Hypothalamus (tissue), 51 donors: ENCODE measurements around the gene SCAI.
A peak's percentile ranks its signal among the peaks of the same experiment; 100 is the strongest.

Experiments
- DNase-seq, 51 donors: peaks; one replicate each; lab custom pipeline; 2025; lab: John Stamatoyannopoulos, UW

SCAI gene

DNA sequence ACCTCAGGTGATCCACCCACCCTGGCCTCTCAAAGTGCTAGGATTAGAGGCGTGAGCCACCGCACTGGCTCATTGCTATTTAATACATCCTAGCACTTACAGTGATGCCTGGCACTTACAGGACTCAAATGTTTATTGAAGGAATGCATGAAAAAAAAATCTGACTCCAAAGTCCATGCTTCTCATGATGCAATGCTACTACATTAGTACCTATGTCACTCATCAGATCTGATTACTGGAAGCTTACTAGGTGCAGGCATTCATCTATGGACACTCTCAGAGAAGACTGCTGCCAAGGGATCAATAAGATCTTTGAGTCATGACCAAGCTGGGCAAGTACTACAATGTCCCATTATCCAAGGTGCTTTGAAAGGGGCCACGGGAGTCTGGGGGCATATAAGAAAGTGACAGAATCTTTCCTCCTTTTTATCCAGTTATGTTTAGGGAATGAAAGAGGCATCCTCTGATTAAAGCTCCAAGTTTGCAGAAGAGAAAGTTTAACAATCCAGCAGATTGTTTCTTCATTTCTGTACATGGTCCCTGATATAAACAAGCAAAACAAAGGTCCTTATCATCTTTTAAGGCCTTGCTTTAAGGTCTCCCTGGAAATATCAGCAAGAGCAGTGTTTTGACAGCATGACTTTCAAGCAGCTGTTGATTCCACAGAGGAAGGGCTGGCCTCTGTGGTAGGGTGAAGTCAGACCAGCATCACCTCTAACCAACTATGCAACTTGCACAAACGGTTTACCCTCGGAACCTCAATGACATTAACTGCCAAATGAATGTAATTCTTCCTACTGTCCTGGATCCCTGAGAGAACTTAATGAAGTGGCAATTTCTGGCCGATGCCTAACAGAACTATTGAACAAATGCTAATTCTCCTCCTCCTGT, 245.5 kb downstream of the SCAI start:
- no peak for DNase-seq

- DNase-seq: peak in 10 of 51 donors; percentile 11 to 52 (median 24)
Measured at GRCh38 chr9:124894741-124895170, 248.6 kb downstream of the SCAI start.

DNA sequence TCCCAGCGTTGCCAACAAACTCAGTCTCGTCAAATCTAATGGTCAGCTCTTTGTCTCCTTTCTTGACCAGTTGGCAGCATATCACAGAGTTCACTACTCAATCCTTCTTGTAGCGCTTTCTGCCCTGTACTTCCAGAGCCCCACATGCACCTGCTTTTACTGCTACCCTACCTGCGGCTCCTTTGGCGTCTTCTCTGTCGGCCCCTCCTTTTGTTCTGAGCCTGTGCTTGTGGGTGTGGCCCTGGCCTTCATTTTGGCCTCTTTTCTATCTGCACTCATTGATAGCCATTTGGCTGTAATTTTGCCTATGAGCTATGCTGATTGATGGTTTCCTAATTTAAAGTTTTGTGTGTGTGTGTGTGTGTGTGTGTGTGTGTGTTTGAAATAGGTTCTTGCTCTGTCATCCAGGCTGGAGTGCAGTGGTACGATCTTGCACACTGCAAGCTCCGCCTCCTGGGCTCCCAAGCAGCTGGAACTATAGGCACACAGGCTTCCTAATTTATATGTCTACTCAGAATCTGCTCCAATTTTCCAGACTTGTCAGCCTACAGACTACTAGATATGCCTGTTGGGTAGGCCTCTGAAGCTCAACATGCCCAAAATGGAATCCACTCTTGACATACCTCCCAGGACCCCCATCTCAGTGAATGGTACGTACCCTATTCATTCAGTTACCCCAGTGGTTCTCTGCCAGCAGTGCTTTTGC, 249.1 kb downstream of the SCAI start:
- peak in 3 of 51 donors; percentile 7 to 35 (median 34) for DNase-seq
